Activated T-helper 1 cell treated with anti-CD3 and anti-CD28 coated beads, Interleukin-2, amount 50 U/mL, for 16 hours (primary cell): ENCODE measurements around the gene CDC42EP5.
"Not testable (repeated sequence)": the region's sequence is repeated elsewhere in the genome, so short reads cannot be mapped to it uniquely, and the experiment has no call there.

Experiments
- DNase-seq, 2 donors: peaks; one replicate each; pipeline ENCODE4 v3.0.0-alpha.2; 2020; ENCODE audit warnings: low read depth in 1 of 2, low spot score in 1 of 2

CDC42EP5 gene

DNA sequence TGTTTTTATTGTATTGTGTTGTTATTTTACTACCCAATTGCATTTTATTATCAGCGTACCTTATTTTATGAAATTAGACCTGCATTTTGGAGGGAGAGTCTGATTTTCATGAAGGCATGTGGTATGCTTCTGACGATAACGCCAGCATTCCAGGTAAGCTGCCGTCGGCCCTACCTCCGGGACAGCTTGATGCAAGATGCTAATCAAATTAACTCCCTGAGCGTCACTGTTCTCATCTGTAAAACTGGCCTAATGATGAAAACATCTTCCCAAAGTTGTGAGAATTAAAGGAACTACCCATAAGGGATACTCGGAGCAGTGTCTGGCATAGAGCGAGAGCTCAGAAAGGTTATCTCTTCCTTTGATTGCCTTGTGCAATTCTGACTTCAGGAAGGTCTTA, 16.7 kb upstream of the CDC42EP5 start:
- no peak for DNase-seq

DNA sequence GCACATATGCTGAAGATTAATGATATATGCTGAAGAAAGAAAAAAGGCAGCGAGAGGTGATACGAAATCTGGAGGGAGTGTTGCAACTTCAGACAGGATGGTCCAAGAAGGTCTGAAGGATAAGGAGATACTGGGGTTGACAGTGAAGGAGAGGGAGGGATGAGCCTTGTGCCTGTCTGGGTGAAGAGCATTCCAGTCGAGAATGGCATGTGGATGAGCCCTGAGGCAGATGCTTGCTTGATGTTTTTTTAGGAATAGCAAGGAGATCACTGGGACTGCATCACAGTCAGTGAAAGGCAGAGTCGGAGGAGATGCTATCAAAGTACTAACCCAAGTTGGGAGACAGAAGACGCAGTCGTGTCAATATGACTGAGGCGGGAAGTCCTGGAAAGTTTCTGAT, 16.2 kb upstream of the CDC42EP5 start:
- no peak for DNase-seq

DNA sequence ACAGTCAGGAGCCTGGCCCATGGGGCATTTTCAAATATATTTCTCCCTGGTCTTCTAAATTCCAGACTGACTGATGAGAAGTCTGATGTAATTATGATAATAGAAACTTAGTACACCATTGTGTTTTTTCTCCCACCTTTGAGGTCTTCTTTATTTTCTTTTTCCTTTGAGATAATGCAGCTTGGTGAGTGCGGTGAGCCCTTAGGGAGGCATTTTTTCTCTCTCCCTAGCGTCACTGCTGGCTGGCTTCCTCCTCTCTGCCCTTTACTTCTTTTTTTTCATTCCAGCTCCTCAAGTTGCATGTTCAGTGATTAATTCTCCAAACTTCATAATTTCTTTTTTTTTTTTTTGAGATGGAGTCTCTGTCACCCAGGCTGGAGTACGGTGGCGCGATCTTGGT, 12.8 kb upstream of the CDC42EP5 start:
- DNase-seq = no peak

DNA sequence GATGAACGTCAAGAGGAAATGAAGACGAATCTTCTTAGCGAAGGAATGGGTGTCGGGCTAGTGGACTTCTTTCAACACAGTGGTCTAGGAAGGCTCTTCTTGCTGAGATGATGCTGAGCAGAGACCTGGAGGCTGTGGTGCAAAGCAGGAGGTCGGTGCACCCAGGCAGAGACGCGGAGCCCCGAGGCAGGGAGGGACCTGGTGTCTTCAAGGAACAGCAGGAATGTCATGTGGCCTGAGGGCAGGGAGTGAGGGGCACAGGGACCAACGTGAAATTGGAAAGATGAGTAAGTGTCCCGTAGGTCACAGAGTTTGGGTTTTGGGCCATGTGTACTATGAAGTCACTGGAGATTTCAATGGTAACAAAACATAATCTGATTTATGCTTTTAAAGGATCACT, 11.4 kb upstream of the CDC42EP5 start:
- DNase-seq = no peak

DNA sequence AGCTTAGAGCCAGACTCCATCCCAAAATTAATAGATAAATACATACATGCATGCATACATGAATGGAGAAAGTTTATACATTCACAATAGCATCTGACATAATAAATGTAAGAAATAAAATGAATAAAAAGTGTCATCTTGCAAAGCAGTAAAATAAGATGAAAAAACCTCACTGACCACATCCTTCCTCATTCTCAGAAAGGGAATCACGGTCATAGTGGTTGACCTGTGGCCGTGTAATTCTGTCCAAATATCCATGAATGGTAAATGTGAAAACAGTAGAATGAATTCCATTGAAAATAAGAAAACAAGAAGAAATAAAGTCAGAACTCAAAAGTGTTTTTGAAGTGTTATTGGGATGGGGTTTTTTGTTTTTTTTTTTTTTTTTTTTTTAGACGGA, 9.8 kb upstream of the CDC42EP5 start:
- no peak for DNase-seq

DNA sequence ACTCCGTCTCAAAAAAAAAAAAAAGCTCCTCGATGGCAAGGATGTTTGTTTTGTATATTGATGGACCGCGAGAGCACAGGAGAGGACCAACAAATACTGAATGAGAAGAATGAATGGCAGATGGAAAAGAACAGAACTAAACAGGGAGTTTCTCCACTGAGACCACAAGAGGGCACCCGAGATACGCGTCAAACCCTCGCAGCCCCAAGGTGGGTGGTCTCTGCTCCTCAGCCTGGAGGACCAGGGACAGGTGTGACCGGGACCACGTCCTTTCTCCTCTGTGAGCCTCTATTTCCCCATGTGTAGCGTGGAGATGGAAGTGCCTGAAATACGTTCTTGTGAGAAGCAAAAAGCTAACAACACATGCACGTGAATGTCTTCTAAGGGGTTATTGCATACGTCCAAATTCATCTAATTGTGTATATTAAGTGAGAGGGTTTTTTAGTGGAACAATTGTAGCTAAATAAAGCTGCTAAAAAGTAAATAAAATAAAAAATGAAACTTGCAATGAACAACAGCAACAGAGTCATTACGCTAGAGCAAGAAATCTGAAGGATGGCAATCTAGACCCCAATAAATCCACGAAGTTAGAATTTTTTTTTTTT, 8.3 kb upstream of the CDC42EP5 start:
- no peak for DNase-seq

DNA sequence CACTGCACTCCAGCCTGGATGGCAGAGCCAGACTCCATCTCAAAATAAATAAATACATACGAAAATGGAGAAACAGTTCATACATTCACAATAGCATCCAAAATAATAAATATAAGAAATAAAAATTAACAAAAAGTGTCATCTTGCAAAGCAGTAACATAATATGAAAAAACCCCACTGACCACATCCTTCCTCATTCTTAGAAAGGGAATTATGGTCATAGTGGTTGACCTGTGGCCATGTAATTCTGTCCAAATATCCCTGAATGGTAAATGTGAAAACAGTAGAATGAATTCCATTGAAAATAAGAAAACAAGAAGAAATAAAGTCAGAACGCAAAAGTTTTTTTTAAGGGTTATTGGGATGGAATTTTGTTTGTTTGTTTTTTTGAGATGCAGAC, 7.0 kb upstream of the CDC42EP5 start:
- no peak for DNase-seq

DNA sequence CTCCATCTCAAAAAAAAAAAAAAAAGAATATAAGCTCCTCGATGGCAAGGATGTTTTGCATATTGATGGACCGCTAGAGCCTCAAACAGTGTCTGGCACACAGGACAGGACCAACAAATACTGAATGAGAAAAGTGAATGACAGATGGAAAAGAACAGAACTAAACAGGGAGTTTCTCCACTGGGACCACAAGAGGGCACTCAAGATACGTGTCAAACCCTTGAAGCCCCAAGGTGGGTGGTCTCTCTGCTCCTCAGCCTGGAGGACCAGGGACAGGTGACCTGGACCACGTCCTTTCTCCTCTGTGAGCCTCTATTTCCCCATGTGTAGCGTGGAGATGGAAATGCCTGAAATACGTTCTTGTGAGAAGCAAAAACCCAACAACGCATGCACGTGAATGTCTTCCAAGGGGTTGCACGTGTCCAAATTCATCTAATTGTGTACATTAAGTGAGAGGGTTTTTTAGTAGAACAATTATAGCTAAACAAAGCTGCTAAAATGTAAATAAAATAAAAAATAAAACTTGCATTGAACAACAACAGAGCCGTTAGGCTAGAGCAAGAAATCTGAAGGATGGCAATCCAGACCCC, 5.7 kb upstream of the CDC42EP5 start:
- no peak for DNase-seq

DNA sequence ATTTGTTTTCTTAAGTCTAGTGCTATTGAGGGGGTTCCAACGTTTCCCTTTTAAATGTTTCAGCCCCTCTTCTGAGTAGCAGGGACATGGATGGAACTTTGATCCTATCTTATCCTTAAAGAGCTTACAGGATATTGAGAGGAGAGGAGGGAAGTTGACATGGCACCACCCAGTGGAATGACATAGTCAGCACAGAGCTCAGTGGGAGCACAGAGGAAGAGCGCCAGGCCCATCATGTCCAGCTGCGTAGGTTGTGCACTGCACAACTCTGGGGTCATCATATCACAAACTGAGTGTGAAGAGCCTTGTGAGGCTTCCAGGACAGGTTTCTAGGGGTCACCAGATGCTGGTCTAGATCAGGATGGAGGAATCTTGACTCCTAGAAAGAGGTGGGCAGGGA, 4.6 kb upstream of the CDC42EP5 start:
- no peak for DNase-seq

DNA sequence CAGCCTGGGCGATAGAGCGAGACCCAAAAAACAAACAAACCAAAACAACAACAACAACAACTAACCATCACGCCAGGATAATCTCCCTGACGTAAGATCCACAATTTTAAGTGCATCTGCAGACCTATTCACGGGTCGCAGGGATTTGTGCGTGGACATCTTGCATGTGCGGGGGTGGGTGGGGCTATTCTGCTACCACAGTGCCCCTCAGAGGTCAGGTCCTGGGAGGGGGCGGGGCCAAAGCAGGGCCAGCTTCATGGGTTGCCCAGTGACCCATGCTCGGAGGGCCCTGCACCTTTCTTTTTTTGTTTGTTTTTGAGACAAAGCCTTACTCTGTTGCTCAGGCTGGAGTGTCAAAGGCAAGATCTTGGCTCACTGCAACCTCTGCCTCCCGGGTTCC, 2.6 kb upstream of the CDC42EP5 start:
- no peak for DNase-seq

DNA sequence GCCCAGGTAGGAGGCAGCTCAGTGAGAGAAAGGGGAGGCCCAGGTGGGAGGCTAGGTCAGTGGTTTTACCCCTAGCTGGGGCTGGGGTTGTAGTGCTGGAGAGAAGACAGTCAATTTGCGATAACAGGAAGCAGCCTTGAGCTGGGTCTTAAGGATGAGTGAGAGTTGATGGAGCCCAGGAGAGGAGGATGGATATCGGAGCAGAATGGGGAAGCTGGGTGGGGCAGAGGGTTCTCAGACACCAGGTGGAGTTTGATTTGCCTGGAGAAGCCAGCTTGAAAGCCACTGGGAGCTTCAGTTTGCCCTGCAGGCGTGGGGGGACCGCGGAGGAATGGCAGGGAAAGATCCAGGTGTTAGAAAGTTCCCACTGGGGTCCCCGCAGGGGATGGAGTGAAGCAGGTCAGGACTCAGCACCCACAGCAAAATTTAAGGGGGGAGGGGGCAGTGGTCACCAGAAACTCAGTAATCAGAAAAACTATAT, 836 bp upstream of the CDC42EP5 start:
- DNase-seq = no peak

DNA sequence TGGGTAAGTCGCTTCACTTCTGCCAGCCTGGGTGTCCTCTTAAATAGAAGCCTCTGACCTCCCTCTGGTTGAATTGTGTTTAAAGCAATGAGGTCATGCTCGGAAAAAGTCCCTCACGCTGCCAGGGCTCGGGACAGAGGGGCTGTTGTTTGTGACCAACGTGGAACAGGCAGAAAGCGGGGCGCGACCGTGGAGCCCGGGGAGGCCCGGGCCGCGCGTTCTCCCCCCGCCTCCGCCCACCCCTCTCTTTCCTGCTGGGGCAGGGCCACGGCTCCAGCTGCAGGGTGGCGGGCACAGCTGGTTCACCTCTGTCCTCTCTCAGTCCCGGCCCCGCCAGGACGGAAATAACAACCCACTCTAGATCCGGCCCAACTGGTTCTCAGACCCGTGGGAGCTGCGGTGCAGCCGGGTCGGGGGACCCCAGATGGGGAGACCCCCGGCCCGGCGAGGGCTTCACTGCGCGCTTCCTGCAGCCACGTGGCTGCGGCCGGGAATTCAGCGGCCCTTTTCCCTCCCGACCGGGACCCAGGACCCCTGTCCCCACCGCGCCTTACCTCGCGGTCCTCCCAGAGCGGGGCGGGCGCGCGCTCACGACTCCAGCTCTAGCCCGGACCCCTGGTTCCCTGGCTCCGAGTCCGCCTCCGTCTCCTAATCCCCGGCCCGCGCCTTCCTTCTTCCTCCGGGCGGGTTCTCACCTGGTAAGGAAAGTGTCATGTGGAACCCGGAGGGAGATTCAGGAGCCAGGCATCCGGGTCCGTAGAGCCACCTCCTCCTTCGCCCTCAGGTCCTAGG, 1.9 kb downstream of the CDC42EP5 start:
- no peak for DNase-seq

DNA sequence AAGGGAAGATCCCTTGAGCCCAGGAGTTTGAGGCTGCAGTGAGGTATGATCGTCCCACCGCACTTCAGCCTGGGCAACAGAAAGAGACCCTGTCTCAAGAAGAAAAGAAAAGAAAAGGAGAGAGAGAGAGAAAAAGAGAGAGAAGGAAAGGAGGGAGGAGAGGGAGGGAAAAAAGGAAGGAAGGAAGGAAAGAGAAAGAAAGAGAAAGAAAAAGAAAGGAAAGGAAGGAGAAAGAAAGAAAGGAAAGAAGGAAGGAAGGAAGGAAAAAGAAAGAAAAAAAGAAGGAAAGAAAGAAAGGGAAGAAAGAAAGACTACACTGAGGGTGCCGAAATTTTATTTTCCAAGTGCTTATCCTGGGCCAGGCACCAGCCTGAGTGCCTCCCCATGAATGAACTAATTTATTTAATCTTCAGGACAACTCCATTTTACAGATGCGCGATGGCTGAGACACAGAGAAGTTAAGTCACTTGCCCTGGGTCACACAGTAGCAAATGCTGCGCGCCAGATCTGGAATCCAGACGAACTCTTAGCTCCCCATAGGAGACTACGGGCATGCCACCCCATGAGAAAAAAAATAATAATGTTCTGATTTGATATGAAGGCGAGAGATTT, 2.7 kb downstream of the CDC42EP5 start:
- DNase-seq = no peak

DNA sequence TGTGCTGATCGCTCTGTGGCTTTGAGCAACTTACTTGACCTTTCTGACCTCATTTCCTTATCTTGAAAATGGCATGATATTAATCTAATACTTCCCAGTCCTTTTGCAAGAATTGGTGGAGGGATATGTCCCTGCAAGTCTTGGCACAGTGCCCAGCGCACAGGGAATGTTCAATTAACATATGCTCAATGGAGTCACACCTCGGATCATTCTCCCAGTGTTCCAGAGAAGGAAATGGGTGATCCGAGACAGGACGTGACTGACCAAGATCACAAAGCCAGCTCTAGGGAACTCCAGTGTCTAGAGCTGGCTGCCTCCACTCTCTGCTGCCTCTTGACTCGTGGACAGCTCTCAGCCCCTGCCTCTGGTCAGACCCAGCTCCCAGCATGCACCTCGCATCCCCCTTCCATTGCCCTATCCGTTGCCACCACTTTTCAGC, 3.6 kb downstream of the CDC42EP5 start:
- DNase-seq = no peak

DNA sequence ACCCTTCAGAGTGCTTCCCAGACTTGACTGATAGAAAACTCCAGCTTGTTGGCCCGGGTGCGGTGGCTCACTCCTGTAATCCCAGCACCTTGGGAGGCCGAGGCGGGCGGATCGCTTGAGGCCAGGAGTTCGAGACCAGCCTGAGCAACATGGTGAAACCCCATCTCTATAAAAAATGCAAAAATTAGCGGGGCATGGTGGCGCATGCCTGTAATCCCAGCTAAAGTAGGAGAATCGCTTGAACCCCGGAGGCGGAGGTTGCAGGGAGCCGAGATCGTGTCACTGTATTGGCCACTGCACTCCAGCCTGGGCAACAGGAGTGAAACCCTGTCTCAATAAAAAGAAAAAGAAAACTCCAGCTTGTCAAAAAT, 7.0 kb downstream of the CDC42EP5 start:
- not testable (repeated sequence) for DNase-seq

DNA sequence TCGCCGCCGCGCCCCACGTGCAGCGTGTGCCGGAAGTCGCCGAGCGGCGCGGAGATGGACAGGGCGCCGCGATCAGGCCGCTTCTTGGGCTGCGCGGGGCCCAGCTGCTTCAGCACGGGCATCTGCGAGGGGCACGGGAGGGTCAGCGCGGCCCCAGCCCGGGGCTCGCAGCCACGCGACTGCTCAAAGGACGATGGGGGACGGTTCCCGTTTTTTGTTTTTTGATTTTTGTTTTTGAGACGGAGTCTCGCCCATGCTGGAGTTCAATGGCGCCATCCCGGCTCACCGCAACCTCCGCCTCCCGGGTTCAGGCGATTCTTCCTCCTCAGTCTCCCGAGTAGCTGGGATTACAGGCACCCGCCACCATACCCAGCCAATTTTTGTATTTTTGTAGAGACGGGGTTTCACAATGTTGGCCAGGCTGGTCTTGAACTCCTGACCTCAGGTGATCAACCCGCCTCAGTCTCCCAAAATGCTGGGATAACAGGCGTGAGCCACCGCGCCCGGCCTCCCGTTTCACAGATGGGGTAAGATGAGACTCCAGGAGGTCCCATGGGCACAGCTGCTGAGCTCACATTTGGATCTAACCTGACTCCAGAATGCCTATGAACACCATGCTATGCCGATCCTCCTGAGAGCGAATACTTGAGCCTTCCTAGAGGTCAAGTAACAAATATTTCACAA, 7.5 kb downstream of the CDC42EP5 start:
- no peak for DNase-seq

DNA sequence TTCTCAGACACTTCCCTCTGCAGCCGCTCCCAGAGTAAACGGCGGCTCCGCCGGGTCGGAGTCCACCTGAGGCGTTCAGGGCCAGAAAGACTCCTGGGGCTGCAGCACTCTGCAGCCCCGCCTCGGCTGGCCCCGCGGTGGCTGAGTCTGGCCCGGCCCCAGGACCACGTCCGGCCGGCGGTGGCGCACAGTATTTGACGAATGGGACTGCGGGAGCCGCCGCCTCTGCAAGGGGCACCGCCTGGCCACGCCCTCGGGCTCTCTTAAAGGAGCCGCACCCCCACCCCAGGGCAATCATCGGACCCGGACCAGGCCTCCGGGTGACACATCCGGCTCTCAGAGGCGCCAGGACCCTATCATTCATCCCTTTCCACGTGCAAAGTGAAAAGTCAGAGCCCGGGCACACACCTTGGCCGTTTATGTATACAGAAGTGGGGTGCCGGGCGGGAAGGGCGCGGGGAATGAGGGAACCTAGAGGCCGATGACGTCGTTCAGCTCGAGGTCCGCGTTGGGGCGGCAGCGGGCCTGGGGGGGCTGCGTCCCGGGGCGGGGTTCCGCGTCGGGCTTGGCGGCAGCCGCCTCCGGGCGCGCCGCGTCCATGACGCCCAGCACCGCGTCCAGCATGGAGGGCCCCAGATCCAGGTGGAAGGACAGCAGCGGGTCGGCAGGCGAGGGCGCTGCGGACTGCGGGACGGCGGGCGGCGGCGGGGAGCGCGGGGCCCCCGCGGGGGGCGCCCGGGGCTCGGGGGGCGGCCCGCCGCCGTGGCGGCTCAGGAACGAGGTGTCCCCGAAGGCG, 8.3 kb downstream of the CDC42EP5 start:
- DNase-seq = peak; percentile 22 to 51

DNA sequence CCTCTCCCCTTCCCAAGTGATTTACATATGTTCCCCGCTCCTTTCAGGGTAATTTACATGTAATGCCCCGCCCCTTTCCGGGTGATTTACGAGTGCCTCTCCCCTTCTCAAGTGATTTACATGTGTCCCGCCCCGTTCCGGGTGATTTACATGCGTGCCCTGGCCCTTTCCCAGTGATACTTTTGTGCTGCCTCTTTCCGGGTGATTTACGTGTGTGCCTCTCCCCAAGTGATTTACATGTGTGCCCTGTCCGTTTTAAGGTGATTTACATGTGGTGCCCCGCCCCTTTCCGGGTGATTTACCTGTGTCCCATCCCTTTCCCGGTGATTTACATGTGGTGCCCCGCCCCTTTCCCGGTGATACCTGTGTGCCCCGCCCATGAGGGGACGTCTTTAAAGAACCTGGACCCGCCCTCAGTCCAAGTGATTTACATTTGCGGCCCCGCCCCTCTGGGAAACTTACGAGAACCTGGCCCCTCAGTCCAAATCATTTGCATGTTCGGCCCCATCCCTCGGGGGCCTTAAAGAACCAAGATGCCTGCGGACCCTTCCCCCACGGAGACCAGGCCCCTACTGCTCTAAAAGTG, 9.0 kb downstream of the CDC42EP5 start:
- peak; percentile 41 to 66 for DNase-seq

DNA sequence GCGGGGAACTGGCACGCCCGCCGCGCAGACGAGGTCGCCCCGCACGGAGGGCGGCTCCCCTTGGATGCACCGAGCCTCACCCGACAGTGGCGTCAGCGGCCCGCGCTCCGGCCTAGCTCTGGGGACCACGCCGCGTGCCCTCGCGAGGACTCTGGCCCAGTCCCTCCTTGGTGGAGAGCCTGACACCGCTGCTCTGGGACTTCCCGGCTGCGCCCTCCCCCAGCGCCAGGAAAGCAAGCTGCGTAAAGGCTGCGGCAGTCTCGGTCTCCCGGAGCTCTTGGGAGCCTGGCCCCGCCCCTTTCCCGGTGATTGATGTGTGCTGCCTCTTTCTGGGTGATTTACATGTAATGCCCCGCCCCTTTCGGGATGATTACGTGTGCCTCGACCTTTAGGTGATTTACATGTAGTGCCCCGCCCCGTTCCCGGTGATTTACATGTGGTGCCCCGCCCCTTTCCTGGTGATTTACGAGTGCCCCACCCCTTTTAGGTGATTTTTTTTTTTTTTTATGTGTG, 9.5 kb downstream of the CDC42EP5 start, which contains the start of gene LENG9:
Gene LENG9, minus strand, starts transcription at position 248 of the 513 bp plus-strand sequence. CDS start 252 bp downstream, outside the sequence.
- DNase-seq = peak; percentile 75 to 84
